Hepatic stellate cell (primary cell): ENCODE results near the gene PLAAT2.
"Not testable (repeated sequence)": the region's sequence is repeated elsewhere in the genome, so short reads cannot be mapped to it uniquely, and the experiment has no call there.

Experiments
- DNase-seq: peaks from one replicate; pipeline ENCODE4 v3.0.0; 2011; ENCODE audit warnings: low spot score

Gene PLAAT2

DNA sequence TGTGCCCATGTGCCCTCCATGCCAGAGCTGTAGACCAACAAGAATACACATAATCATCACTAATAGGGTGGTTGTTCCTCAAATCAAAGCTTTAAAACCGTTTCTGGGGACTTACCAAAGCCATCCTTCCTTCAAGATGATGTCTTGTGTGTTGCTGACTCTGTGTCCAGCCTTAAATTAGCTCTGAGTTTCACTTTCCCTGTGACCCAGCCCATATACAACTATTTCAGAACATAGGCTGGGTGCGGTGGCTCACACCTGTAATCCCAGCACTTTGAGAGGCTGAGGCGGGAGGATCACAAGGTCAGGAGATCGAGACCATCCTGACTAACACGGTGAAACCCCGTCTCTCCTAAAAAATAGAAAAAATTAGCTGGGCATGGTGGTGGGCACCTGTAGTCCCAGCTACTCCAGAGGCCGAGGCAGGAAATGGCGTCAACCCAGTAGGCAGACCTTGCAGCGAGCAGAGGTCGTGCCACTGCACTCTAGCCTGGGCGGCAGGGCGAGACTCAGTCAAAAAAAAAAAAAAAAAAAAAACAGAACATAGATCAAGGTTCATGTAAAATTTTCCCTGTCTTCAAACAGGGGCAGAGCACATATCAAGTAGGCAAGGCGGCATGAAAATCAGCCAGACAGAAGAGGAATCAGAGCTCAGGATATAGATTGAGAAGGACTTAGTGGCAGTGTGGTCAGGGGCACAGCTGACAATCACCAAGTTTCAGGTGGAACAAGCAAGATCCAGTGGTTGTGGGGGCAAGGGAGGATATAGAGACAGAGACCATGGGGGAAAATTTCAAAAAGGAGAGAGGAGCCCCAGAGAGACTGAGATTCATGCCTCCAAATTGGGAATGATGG is at the start of gene PLAAT2:
Gene PLAAT2, minus strand, starts transcription at position 179 of the 855 bp plus-strand sequence. Its CDS starts 55 bp downstream, at position 124.
- DNase-seq, result no peak

DNA sequence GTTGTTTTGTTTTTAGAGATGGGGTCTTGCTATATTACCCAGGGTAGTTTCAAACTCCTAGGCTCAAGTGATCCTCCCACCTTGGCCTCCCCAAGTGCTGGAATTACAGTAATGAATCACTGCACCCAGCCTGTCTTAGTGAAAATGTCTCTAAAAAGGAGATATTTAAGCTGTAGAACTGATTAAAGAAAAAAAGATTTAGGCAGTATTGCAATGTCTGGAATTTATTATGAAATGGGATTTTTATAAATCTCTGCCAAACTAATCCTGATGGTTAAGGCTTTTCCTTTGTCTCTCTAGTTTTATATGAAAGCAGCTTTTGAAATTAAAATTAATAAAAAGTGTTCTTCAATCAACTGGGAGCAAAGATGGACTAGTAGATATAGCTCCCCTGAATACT is 49.0 kb upstream of the PLAAT2 start:
- no peak for DNase-seq

DNA sequence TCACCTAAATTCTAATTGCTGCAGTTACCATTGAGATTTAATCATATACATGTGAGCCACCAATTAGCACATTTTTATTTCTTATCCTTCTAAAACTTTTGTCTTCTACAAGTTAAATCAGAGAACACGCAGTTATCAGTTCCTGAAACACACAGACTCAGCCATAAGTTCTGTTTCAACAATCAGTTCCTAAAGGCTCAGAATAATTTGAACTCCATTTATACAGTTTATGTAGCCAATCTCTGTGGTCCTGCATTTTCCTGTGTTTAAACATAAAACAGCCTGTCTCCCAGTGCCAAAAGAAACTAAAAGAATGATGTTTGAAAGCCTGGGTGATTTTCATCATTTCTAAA is 48.2 kb upstream of the PLAAT2 start:
- DNase-seq, result no peak

DNA sequence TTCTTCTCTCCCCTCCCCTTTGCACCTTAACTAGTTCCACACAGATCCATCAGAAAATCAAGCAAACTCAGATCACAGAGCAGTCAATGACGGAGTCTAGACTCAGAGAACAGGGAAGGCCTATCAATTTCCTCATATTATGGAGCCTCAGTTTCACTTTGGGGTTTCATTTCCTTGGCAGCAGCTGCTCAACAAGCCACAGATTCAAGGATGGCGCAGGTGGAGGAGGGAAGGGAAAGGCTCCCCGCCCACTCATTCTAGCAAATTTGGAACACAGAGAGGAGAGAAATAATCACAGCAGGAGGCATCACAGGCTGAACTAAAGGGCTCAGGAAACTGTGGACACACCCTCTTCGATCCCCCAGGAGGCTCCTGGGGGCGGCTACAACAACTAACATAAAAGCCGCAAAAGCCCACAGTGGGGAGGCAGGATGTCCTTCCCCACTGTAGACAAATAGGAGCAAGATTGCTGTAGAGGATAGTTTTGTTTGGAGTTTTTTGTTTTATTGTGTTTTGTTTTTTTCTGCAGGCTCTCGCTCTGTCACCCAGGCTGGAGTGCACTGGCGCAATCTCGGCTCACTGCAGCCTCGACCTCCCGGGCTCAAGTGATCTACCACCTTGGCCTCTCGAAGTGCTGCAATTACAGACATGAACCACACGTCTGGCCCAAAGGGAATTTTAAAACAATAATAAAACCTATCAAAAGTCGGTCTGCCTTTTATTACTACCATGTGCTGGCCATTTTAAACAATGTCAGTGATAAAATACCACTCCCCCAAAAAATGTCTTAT is 47.6 kb upstream of the PLAAT2 start:
- no peak for DNase-seq

DNA sequence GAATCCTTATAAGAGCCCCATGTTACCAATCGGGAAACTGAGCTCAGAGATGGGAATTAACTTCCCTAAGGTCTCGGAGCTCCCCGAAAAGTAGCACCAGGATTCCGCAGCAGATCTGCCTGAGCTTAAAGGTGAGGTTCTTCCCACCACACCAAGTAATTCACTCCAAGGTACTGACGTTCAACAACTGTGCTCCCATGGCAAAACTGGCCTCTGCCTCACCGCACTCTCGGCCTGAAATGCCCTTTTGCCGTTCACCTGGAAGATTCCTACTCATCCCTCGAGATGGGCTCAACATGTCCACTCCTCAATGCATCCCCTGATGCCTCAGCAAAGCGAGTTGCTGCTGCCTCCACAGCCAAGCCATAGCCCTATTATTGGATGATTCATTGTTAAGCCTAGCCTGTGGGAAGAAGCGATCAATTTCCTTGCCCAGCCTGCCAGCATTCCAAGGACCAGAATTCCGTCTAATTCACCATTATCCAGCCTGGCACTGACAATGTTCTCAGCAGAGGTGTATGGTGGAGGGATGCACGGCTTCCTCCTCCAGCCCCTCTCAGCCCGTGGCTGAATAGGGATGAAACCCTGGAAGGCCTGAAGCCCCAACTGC is 46.9 kb upstream of the PLAAT2 start:
- DNase-seq, result no peak

DNA sequence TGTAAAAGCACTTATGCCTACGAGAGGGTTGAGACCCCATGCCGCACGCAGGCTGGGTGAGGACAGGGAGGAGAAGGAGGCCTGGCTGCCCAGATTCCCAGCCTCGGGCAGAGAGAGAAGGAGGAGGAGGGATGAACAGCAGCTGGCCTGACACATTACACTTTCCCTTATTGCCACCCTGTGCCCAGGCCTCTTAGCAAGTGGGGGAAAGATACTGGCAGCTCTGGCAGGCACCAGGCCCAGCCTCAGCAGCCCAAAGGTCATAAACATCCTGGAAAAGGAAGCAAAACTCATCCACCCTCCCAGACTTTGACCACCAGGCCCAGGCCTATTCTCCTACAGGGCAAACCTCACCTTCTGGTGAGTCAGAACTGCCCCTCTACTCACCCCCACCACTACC is 46.4 kb upstream of the PLAAT2 start:
- DNase-seq, result no peak

DNA sequence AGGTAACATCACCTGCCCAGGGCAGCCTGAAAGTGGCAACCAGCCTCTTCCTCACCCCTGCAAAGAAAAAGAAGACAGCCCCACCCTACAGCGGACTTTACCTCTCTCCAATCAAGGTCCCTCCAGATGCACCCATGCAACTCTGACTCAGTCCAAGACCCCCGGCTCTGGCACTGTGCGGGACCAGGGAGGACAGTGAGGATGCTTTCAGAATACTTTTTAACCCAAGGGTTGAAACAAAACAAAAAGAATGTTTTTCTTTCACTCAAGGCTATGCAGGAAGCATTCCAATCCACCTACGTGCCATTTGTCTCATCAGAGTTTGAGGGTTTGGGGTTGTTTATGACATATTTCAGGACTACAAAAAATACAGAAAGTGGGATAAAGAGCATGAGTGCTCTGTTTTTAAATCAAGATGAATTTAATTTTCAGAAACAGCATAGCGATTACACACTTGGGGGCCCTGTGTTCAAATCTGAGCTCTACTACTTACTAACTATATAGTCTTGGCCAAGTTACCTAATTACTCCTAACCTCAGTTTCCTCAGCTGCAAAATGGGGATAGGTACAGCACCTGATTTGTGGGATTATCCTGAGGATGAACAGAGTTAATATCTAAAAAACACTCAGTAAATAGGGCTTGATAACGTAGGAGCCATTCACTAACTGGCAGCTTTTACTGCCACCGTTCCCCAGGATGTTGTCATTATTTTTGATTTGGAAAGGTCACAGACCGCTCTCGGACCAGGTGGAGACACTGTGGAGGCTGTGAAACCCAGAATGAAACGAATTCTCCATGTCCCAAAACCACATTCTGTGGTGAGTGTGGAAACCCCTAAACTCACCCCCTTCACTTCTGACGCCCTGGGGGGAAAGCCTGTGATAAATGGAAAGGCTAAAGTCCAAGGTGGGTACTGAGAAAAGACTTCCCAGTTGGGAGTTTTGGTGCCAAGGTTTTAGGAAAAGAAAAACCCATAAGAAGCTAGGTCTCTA is 45.5 kb upstream of the PLAAT2 start:
- peak; percentile 46 for DNase-seq

DNA sequence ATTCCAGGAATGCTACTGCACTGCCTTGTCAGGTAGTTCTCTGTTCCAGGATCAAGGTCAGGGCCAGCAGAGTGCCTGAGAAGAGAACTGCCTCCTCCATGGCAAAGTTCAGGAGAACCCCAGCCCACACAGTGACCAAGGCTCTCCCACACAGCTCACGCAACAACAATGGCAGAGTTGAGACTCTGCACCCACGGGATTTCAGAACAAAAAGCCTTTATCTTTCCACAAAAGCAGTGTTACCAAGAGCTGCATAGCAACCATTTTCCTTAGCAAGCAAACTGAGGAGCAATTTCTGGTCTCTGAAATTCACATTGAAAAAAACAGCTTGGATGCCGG is 40.0 kb upstream of the PLAAT2 start:
- DNase-seq, result no peak

DNA sequence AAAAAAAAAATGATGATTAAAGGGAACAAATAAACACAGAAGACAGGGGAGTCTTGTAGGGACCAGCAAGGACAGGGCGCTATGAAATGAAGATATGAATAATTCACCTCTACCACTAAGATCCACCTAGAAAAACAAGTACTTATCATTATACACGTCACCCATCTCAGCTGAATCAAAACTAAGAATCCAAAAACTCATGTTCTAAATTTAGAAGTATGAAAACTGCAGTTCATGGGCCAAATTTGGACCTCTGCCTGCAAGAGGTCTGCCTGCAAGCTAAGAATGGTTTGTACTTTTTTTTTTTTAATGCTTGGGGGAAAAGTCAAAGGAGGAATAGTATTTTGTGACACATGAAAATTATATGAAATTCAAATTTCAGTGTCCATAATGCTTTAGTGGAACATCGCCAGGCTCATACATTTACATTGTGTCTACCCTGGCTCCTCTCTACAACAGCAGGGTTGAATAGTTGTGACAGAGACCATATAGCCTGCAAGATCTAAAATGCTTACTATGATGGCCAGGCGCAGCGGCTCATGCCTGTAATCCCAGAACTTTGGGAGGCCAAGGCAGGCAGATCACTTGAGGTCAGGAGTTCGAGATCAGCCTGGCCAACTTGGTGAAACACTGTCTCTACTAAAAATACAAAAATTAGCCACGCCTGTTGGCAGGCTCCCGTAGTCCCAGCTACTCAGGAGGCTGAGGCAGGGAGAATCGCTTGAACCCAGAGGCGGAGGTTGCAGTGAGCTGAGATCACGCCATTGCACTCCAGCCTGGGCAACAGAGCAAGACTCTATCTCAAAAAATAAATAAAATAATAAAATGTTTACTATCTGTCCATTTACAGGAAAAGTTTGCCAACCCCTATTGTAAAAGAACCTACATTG is 39.4 kb upstream of the PLAAT2 start:
- DNase-seq, result peak; percentile 66

DNA sequence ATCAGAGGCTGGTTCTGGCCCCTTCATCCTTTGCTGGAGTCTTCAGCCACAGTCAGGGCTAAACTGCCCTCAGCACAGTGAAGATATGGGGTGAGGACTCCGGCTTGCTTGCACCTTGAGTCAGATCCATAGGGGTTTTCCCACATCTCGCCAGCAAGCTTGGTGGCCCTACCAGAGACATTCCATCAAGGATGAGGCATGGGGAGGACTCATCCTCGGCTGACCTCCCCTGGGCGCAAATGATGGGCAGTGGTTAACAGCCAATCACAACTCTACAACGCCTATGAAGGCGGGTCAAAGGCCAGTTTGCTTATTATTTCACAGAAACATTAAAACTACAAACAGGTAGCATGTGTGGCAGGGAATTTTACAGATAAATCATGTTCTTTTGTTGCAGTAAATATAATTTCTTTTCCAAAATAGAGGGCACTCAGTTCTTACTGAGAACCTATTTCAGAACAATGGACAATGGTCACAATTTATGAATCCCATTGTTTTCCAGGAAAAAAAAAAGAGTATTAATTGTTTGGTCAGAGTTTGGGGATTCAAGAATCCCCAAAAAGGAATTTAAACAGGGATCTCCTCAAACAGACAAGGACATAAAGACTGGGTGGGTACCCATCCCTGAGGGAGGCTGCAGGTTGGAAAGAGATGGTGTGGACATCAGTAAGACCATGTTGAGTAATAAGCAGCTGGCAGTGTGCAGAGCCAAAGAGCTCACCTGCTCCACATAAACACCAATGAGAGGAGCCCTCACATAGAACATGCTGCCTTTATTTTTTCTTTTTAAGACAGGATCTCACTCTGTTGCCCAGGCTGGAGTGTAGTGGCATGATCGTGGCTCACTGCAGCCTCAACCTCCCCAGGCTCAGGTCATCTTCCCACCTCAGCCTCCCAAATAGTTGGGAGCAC is 36.3 kb upstream of the PLAAT2 start:
- DNase-seq, result peak; percentile 98

DNA sequence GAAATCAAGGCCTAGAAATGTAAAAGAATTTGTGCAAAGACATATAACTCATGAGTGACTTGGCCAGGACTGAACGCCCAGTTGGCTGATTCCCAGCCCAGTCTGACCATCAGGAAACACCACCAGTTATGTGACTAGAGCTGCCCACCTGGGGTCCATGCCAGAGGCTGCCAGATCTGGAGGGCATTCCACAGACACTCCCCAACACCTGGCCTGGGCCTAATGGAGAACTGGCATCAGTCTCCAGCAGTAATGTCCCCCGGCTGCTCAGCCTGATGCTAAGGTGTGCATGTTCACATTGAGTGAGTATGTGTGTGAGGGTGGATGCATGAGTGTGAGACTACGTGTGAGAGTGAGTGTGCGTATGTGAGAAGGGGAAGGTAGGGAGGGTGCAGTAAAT is 35.4 kb upstream of the PLAAT2 start:
- no peak for DNase-seq

DNA sequence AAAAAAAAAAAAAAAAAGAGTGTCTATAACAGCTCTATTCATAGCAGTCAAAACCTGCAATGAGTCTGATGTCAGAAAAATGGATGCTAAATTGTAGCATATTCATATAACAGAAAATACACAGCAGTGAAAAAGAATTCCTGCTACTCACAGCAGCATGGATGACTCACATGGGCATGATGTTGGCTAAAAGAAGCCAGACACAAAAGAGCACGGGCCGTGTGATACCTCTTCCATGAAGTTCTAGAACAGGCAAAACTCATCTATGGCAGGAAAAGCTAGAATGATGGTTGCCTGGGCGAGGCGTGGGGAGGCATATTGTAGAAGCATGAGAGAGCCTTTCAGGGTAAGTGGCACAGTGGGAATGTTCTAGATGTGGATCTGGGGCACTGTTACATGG is 32.1 kb upstream of the PLAAT2 start:
- DNase-seq, result no peak

DNA sequence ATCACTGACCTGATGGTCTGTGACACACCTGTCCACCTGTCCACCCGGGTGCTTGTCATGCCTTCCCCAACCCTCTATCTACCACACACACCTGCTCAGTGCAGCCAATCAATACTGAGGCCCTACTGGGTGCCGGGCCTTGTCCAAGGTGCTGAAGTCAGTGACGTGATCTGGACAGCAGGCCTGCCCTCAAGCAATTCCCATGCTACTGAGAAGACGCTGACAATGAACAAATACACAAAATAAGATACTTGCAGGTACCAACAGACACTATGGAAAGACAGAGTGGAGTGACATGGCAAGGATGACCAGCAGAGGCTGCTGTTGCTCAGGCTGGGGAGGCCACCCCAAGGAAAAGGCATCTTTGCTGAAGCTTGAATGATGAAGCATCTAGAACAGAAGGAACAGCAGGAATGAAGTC is 29.8 kb upstream of the PLAAT2 start:
- peak; percentile 57 for DNase-seq

DNA sequence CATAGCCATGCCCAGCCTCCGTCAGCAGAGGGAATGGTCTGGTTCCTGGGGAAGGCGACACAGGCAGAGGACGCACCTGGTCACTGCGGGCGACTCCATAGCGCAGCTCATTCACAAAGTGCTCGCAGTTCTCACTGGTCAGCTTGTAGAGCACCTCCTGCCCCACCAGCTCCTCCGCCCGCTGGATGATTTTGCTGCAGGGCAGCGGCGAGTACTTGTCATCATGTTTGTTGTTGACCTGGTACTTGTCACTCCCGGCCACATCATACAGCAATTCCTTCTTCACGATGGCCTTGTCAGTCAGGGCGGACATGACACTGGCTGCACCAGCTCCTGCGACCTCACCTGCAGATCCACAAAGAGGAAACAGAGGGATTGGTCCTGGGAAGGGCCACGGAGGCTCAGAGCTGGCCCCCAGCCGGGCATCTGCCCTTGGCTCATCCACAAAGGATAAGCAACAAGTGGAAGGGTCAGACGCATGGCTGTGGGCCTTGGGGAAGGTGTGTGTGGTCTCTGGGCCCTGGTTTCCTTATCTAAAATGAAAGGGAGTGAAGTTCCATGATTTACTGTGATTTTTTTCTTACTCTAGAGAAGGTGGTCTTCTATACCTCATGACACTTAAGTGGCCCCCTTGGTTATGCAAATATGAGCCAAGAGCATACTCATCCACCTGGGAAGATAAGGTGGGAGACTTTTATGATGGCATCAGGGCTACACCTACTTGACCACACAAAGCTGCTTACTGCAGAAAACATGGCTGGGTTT is 27.0 kb upstream of the PLAAT2 start:
- no peak for DNase-seq

DNA sequence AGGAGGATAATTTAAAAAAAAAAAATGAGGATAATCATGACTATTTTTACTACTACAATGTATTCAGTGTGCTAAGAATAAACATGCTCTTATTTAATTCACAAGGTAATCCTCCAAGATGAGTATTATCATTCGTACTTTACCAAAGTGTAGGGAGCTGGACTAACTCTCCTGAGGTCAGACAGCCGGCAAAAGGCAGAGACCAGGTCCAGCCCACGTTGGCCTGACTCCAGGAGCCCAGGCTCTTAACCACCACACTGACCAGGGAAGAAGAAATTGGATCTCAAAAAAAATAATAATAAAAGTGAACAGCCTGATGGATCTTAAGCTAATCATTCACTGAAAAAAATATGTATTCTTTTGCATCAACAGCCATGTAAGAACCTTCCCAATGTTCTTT is 25.8 kb upstream of the PLAAT2 start:
- no peak for DNase-seq

DNA sequence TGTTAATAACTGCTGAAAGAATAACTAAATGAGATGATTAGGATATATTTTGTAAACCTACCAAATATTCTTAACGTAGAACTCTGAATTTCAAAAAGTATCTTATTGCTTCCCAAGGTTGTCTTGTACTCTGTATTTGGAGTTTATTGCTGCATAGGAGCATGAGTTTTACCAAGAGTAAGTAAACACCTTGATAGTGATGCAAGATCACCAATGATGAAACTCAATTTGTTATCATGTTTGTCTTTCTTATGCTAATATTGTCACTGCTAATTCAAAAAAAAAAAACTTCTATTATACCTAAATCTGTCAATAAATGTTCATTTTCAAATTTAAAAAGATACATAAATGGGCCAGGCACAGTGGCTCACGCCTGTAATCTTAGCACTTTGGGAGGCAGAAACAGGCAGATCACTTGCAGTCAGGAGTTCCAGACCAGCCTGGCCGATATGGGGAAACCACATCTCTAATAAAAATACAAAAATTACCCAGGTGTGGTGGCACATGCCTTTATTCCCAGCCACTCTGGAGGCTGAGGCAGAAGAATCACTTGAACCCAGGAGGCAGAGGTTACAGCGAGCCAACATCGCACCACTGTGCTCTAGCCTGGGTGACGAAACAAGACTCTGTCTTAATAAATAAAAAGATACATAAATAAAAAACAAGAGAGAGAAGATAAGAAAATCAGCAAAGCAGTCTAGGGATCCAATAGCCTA is 23.4 kb upstream of the PLAAT2 start:
- no peak for DNase-seq

DNA sequence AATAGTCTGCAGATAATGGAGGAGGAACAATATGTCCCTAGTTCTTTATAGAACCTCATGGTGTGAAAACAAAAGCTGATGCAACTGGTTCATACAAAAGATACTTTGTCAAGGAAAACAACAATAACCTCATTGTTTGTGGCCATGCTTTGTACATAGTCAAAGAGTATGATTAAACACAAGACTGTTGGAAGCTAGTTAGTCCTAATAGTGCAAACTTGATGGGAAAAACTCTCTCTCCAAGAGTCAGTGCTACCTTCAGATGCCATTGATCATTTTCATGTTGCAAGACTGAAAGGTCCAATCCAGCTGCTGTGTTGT is 20.1 kb upstream of the PLAAT2 start:
- no peak for DNase-seq

DNA sequence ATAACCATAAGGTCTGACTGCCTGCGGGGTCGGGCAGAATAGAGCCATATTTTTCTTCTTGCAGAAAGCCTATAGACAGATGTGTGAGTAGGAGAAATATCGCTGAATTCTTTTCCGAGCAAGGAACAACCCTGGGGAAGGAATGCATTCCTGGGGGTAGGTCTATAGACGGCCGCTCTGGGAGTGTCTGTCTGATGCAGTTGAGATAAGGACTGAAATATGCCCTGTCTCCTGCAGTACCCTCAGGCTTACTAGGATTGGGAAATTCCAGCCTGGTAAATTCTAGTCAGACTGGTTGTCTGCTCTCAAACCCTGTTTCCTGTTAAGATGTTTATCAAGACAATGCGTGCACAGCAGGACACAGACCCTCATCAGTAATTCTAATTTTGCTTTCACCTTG is 18.0 kb upstream of the PLAAT2 start:
- not testable (repeated sequence) for DNase-seq
